NB4 (cell line): Measurements from ENCODE around the gene OXCT2.

Experiments used
- DNase-seq: peaks from one replicate; pipeline ENCODE4 v3.0.0; 2010; ENCODE audit warnings: low read depth
- H3K4me3 ChIP-seq: one replicate; pipeline ENCODE4 v1.5.1; 2011; ENCODE audit warnings: mild to moderate bottlenecking, low read depth, low read length, moderate library complexity
- CTCF ChIP-seq: IDR thresholded peaks from one replicate; pipeline ENCODE4 v1.5.1; 2012; ENCODE audit warnings: low read depth, low read length
- MAX ChIP-seq: IDR thresholded peaks from 2 replicates; pipeline ENCODE4 v1.6.1; 2011; ENCODE audit warnings: low read depth, low read length
- MYC ChIP-seq: IDR thresholded peaks from 2 replicates; pipeline ENCODE4 v1.6.1; 2011; ENCODE audit warnings: low read depth, low read length
- POLR2A ChIP-seq: IDR thresholded peaks from 2 replicates; pipeline ENCODE4 v1.6.1; 2011; ENCODE audit warnings: mild to moderate bottlenecking; ENCODE audit not compliant: insufficient read length; ENCODE audit errors: extremely low read depth

Gene OXCT2

DNA sequence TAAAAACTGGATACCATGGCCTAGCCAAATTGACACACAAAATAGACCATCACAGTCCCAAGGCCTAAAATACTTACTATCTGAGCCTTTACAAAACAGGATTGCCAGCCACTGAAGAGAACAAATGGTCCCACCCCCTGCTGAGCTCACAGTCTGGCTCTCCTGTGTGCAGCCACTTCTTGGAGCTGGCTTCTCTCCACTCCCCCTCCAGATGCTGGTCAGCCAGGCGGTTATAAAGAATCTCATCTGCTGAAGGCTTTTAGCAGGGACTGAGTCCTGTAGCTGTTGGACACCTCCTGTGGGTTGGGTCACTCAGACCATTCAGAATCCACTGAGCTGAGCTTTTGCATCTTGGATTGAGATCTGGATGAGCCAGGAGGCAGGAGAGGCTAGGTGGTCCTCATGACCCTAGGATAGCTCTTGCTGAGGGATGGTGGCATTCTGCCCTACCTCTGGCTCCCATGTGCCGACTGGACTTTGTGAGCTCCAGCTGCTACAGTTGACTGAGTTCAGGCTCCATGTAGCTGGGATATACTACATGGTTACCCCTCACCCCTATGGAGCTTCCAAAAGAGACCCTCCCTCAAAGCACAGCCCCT, 16.1 kb downstream of the OXCT2 start:
- H3K4me3 ChIP-seq = no peak overlapping the region
- DNase-seq = no peak
- TF ChIP-seq MAX (no peak), MYC (no peak), POLR2A (no peak), CTCF (no peak)

DNA sequence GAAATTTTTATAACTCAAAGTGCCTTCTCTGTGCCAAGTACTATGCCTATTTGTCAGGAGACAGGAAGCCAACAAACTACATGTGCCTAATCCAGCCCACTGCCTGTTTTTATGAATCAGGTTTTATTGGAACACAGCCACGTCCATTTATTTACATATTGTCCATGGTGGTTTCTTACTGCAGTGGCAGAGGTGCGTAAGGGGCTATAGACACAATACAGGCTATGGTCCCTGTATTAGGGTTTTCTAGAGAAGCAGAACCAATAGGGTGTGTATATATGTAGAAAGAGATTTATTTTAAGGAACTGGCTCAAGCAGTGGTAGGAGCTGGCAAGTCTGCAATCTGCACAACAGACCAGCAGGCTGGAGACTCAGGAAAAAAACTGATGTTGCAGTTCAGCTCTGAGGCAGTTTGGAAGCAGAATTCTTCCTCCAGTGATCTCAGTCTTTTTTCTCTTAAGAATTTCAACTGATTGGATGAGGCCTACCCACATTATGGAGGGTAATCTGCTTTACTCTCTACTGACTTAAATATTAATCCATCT, 17.1 kb downstream of the OXCT2 start:
- no peak for TF ChIP-seq CTCF
- TF ChIP-seq MAX = no peak
- no peak for TF ChIP-seq POLR2A
- TF ChIP-seq MYC = no peak
- DNase-seq = no peak

GRCh38 chr1:39753132-39754025, 17.8 kb downstream of the OXCT2 start:
- no peak for DNase-seq
- no peak for TF ChIP-seq POLR2A
- TF ChIP-seq CTCF = no peak
- no peak for TF ChIP-seq MYC
- no peak for TF ChIP-seq MAX
- H3K4me3 ChIP-seq = no peak overlapping the region

More for the DNA sequence above, 17.1 kb downstream of the OXCT2 start:
- H3K4me3 ChIP-seq = no peak overlapping the region

GRCh38 chr1:39752703-39753102, 18.4 kb downstream of the OXCT2 start:
- H3K4me3 ChIP-seq = no peak overlapping the region
- TF ChIP-seq MYC (no peak), CTCF (no peak), MAX (no peak), POLR2A (no peak)
- no peak for DNase-seq

DNA sequence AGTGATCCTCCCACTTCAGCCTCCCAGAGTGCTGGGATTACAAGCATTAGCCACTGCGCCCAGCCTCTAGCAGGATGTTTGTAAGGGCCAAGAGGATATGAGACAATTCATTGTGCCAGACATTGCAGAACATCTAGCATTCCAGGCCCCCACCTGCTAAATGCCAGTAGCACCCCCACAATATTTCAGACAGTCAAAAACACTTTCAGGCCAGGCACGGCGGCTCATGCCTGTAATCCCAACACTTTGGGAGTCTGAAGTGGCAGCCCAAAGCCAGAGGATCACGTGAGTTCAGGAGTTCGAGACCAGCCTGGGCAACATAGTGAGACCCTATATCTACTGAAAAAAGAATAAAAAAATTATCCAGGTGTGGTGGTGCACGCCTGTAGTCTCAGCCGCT, 19.6 kb downstream of the OXCT2 start:
- H3K4me3 ChIP-seq = no peak overlapping the region
- TF ChIP-seq MYC = no peak
- no peak for TF ChIP-seq CTCF
- TF ChIP-seq POLR2A = no peak
- DNase-seq = no peak
